ENCODE results near the gene NLRC4. TPM values are rescaled to one million over a fixed set of nuclear protein-coding genes. Genes with fewer than 3 reads are reported as not detected.

Gene NLRC4
- total and polyA plus RNA-seq, 9 of the 15 experiments (the other 6 are each of a cell fraction or from before 2014, with no cell fraction given) = 0.03 to 0.18 (median 0.06) TPM; not detected in 2

GRCh38 chr2:32277674-32278477, 13.2 kb upstream of the NLRC4 start, which contains the start of gene YIPF4 (continued):
- TF ChIP-seq PRPF4 (IDR thresholded peaks at IDR 0.05; ENCODE audit: insufficient read depth, low read depth, low read length, poor library complexity, severe bottlenecking) (no peak), KAT8 (IDR thresholded peaks at IDR 0.05; ENCODE audit: low read depth) (peak; percentile 76; the same call in 1 of the 2 replicates), ZNF79 (CRISPR knock-in tag; IDR thresholded peaks at IDR 0.05; ENCODE audit: low read depth) (no peak), MAFG (tag; conservative IDR thresholded peaks at IDR 0.05) (no peak), FOS (IDR thresholded peaks at IDR 0.05; ENCODE audit: extremely low read depth, insufficient read length) (peak; percentile 73), CREB3 (tag; conservative IDR thresholded peaks at IDR 0.05; ENCODE audit: low read depth) (no peak), RBFOX2 (IDR thresholded peaks at IDR 0.05; ENCODE audit: low read depth, low read length) (peak; percentile 95), KDM2B (CRISPR knock-in tag; IDR thresholded peaks at IDR 0.05) (no peak), MCM3 (IDR thresholded peaks at IDR 0.05) (no peak), RFX1 (IDR thresholded peaks at IDR 0.05) (no peak), CXXC5 (CRISPR knock-in tag; IDR thresholded peaks at IDR 0.05) (peak; percentile 66), NR3C1 (CRISPR knock-in tag; IDR thresholded peaks at IDR 0.05) (peak; percentile 71; the same call in 1 of the 2 replicates), EP300 (IDR thresholded peaks at IDR 0.05; ENCODE audit: low read length) (0 out of 2 replicates have a peak, but pooled peaks have one; percentile 4), POLR2AphosphoS5 (IDR thresholded peaks at IDR 0.05; ENCODE audit: control insufficient read depth, insufficient read depth, low read depth, low read length) (peak; percentile 71), ZNF717 (CRISPR knock-in tag; IDR thresholded peaks at IDR 0.05) (no peak), ELF4 (CRISPR knock-in tag; IDR thresholded peaks at IDR 0.05) (0 out of 2 replicates have a peak, but pooled peaks have one; percentile 67), HDAC1 (IDR thresholded peaks at IDR 0.05) (peak in 1 of 2 experiments; percentile 92; a peak in 2 of 4 replicates), MAFK (IDR thresholded peaks at IDR 0.05; ENCODE audit: low read length) (no peak), ILF3 (IDR thresholded peaks at IDR 0.05; ENCODE audit: borderline replicate concordance) (no peak), HDGF (IDR thresholded peaks at IDR 0.05) (no peak), KLF1 (tag; IDR thresholded peaks at IDR 0.05) (peak; percentile 64; the same call in 1 of the 2 replicates), ZNF699 (CRISPR knock-in tag; IDR thresholded peaks at IDR 0.05; ENCODE audit: insufficient replicate concordance) (no peak), ZKSCAN1 (IDR thresholded peaks at IDR 0.05; ENCODE audit: low read depth, low read length) (0 out of 2 replicates have a peak, but pooled peaks have one; percentile 24), PTBP1 (IDR thresholded peaks at IDR 0.05; ENCODE audit: low read depth, low read length) (no peak), CEBPB (tag; IDR thresholded peaks at IDR 0.05) (no peak), ERF (CRISPR knock-in tag; IDR thresholded peaks at IDR 0.05) (0 out of 2 replicates have a peak, but pooled peaks have one; percentile 8), ASH1L (IDR thresholded peaks at IDR 0.05; ENCODE audit: borderline replicate concordance, low read depth, partially characterized antibody) (peak; percentile 80), CEBPG (CRISPR knock-in tag; IDR thresholded peaks at IDR 0.05) (peak; percentile 13; the same call in 1 of the 2 replicates), CEBPG (tag; conservative IDR thresholded peaks at IDR 0.05 in 1 of 2, IDR thresholded peaks at IDR 0.05 in 1 of 2) (no peak), HNRNPUL1 (IDR thresholded peaks at IDR 0.05; ENCODE audit: low read length) (no peak), POLR2AphosphoS2 (IDR thresholded peaks at IDR 0.05; ENCODE audit: low read length) (no peak)
